A673 (cell line): ENCODE measurements around the gene DIP2C. TPM values are rescaled to one million over a fixed set of nuclear protein-coding genes. Genes with fewer than 3 reads are reported as not detected.

Source experiments
- BruUV-seq: library from RNA; stranded (reverse); fragments of 400-500 nt; replicated peaks from 2 replicates; lab custom pipeline; 2021; lab: Mats Ljungman, UMichigan
- CTCF ChIA-PET: fragments of 300-600 bp; sonication (Branson Sonifier 250); formaldehyde crosslinking; loops from one replicate; lab custom pipeline; 2022; ENCODE audit warnings: antibody characterized with exemption; lab: Charles Lee
- POLR2A ChIA-PET: fragments of 300-600 bp; sonication (Branson Sonifier 250); formaldehyde crosslinking; loops from one replicate; lab custom pipeline; 2022; ENCODE audit warnings: antibody characterized with exemption; ENCODE audit not compliant: low non-redundant PET; lab: Charles Lee
- DNase-seq: peaks from one replicate; pipeline ENCODE4 v3.0.0-alpha.2; 2015; ENCODE audit warnings: low spot score
- H3K27ac ChIP-seq: fragments of 200-600 bp; sonication (generic); 2 replicates; pipeline ENCODE4 v1.5.1; 2016; ENCODE audit warnings: mixed run types, low read depth, mild to moderate bottlenecking, mixed read lengths, antibody characterized with exemption, low read length; ENCODE audit not compliant: poor library complexity, severe bottlenecking
- H3K27me3 ChIP-seq: fragments of 200-600 bp; sonication (generic); replicated peaks from 2 replicates; pipeline ENCODE4 v1.6.1; 2017; ENCODE audit warnings: mixed run types, low read depth, mild to moderate bottlenecking, mixed read lengths, antibody characterized with exemption, low read length; ENCODE audit not compliant: insufficient read depth, poor library complexity
- H3K36me3 ChIP-seq: fragments of 200-600 bp; sonication (generic); 2 replicates; pipeline ENCODE4 v1.6.1; 2016; ENCODE audit warnings: mixed run types, mild to moderate bottlenecking, mixed read lengths, antibody characterized with exemption, low read length; ENCODE audit not compliant: insufficient read depth, poor library complexity, severe bottlenecking
- H3K4me1 ChIP-seq: fragments of 200-600 bp; sonication (generic); 2 replicates; pipeline ENCODE4 v1.6.1; 2017; ENCODE audit warnings: mixed run types, mild to moderate bottlenecking, mixed read lengths, antibody characterized with exemption, low read length; ENCODE audit not compliant: insufficient read depth, poor library complexity, severe bottlenecking
- H3K4me3 ChIP-seq: fragments of 200-600 bp; sonication (generic); 2 replicates; pipeline ENCODE4 v1.5.1; 2016; ENCODE audit warnings: low read depth, mixed run types, mild to moderate bottlenecking, mixed read lengths, low read length; ENCODE audit not compliant: poor library complexity, severe bottlenecking
- H3K9me3 ChIP-seq: fragments of 200-600 bp; sonication (generic); 2 replicates; pipeline ENCODE4 v1.6.1; 2016; ENCODE audit warnings: mixed run types, low read depth, mild to moderate bottlenecking, mixed read lengths, antibody characterized with exemption, low read length; ENCODE audit not compliant: poor library complexity, severe bottlenecking
- CTCF ChIP-seq: fragments of 300-800, 200-600 bp; sonication (generic); conservative IDR thresholded peaks from 2 replicates; pipeline ENCODE4 v1.5.1; 2017; ENCODE audit warnings: low read depth, mild to moderate bottlenecking, antibody characterized with exemption, low read length, moderate library complexity, mixed read lengths
- EZH2 ChIP-seq: fragments of 200-600 bp; sonication (generic); IDR thresholded peaks from 2 replicates; pipeline ENCODE4 v1.6.1; 2017; ENCODE audit warnings: borderline replicate concordance, low read depth, mild to moderate bottlenecking, mixed read lengths, antibody characterized with exemption, low read length; ENCODE audit not compliant: poor library complexity, severe bottlenecking
- intact Hi-C: fragments of 100-400 bp; cut with micrococcal nuclease; formaldehyde crosslinking; loops from one replicate; pipeline ENCODE4 v1.10.0; 2022; ENCODE audit not compliant: unreplicated experiment
- total RNA-seq: library from RNA; stranded (reverse); gene quantifications from 2 replicates; pipeline ENCODE4 v1.2.3, GENCODE V29; 2021

Gene DIP2C
- total RNA-seq, 1 experiment from 2014 or later: 13.2 TPM

- Histone ChIP-seq H3K4me3 (no peak overlapping the region), H3K36me3 (no peaks in the 10 kb centered on the region), H3K9me3 (no peaks in the 10 kb centered on the region), H3K4me1 (no peaks in the 10 kb centered on the region), H3K27ac (no peak overlapping the region), H3K27me3 (no peaks in the 10 kb centered on the region)
- no peak for TF ChIP-seq CTCF
- TF ChIP-seq EZH2: no peak
- POLR2A ChIA-PET: no interaction called here
- no peak for DNase-seq
- CTCF ChIA-PET: no interaction called here
- intact Hi-C loops: no loop called here
- BruUV-seq: no TSS peak
These were observed 211.8 kb downstream of the DIP2C start for GRCh38 chr10:477620-478019.

GRCh38 chr10:476455-476780 lies 213.1 kb downstream of the DIP2C start:
- Histone ChIP-seq H3K36me3 (no peaks in the 10 kb centered on the region), H3K4me1 (no peaks in the 10 kb centered on the region), H3K9me3 (no peaks in the 10 kb centered on the region), H3K27me3 (no peaks in the 10 kb centered on the region), H3K27ac (no peak overlapping the region), H3K4me3 (no peak overlapping the region)
- intact Hi-C loops: no loop called here
- TF ChIP-seq EZH2 (no peak), CTCF (no peak)
- no TSS peak for BruUV-seq
- ChIA-PET CTCF (no interaction called here), POLR2A (no interaction called here)
- no peak for DNase-seq

- BruUV-seq: no TSS peak
- H3K36me3 ChIP-seq: no peaks in the 10 kb centered on the region
These were observed 213.6 kb downstream of the DIP2C start for GRCh38 chr10:475709-476454.

More at GRCh38 chr10:475709-476454, 213.6 kb downstream of the DIP2C start:
- Histone ChIP-seq H3K9me3 (no peaks in the 10 kb centered on the region), H3K27ac (no peak overlapping the region), H3K27me3 (no peaks in the 10 kb centered on the region), H3K4me1 (no peaks in the 10 kb centered on the region), H3K4me3 (no peak overlapping the region)
- CTCF ChIA-PET: no interaction called here
- TF ChIP-seq CTCF: no peak
- no peak for TF ChIP-seq EZH2
- POLR2A ChIA-PET: no interaction called here
- intact Hi-C loops: no loop called here
- no peak for DNase-seq
